GM12878 (cell line): ENCODE results near the gene EYA4. TPM values are rescaled to one million over a fixed set of nuclear protein-coding genes. Genes with fewer than 3 reads are reported as not detected.

ENCODE experiments used
- ATAC-seq: fragments of 200-7000 bp; cut with Tn5 transposase; 3 replicates; pipeline ENCODE4 v1.9.1; 2020; ENCODE audit warnings: mild to moderate bottlenecking, moderate library complexity
- BruUV-seq: library from RNA; stranded (reverse); fragments of 400-500 nt; replicated peaks from 2 replicates; lab custom pipeline; 2021; lab: Mats Ljungman, UMichigan
- CTCF ChIA-PET: fragments of 300-600 bp; sonication (Branson Sonifier 250); formaldehyde crosslinking; extraction: SDS; loops from one replicate; lab custom pipeline; 2021; ENCODE audit warnings: inconsistent platforms; lab: Yijun Ruan, JAX
- POLR2A ChIA-PET: fragments of 350-600 bp; formaldehyde crosslinking; extraction: SDS; loops from one replicate; lab custom pipeline; 2021; ENCODE audit warnings: inconsistent platforms; lab: Charles Lee
- RAD21 ChIA-PET: fragments of 300-600 bp; sonication (Branson Sonifier 250); formaldehyde crosslinking; loops from one replicate; lab custom pipeline; 2023; ENCODE audit warnings: antibody characterized with exemption; ENCODE audit not compliant: unreplicated experiment; lab: Charles Lee
- SMC1A ChIA-PET: fragments of 300-600 bp; sonication (Branson Sonifier 250); formaldehyde crosslinking; loops from one replicate; lab custom pipeline; 2023; ENCODE audit not compliant: unreplicated experiment, uncharacterized antibody; lab: Charles Lee
- DNase-seq: peaks from one replicate; pipeline ENCODE4 v3.0.0-alpha.2; 2011; ENCODE audit warnings: low read depth, low spot score
- FAIRE-seq: peaks from 3 replicates; lab custom pipeline; 2011; peaks lifted over from hg19 to GRCh38; lab: Jason Lieb, UNC
- H2AFZ ChIP-seq: 2 replicates; pipeline ENCODE4 v1.6.0; 2011; ENCODE audit warnings: low read depth, low read length, control low read depth; ENCODE audit not compliant: control insufficient read depth
- H3K27ac ChIP-seq: 2 replicates; pipeline ENCODE4 v1.5.1; 2011; ENCODE audit warnings: control low read depth; ENCODE audit not compliant: control insufficient read depth, insufficient read depth
- H3K27me3 ChIP-seq, 2 experiments: replicated peaks in 1 of 2; 2 replicates each; pipeline versions ENCODE4 v1.6.0 to v1.6.1; 2011; ENCODE audit warnings: low read length in 1 of 2; ENCODE audit not compliant: control insufficient read depth in 2 of 2, insufficient read depth in 2 of 2
- H3K36me3 ChIP-seq, 2 experiments: 2 replicates each; pipeline ENCODE4 v1.5.1; 2011; ENCODE audit warnings: low read length in 1 of 2; ENCODE audit not compliant: control insufficient read depth in 2 of 2, insufficient read depth in 2 of 2
- H3K4me1 ChIP-seq: 2 replicates; pipeline ENCODE4 v1.6.1; 2011; ENCODE audit warnings: mild to moderate bottlenecking, low read length, moderate library complexity, mixed read lengths; ENCODE audit not compliant: control insufficient read depth, insufficient read depth
- H3K4me2 ChIP-seq: 2 replicates; pipeline ENCODE4 v1.6.0; 2011; ENCODE audit warnings: control low read depth; ENCODE audit not compliant: control insufficient read depth, insufficient read depth
- H3K4me3 ChIP-seq: fragments of 200-600 bp; sonication (generic); 2 replicates; pipeline ENCODE4 v1.5.1; 2016
- H3K79me2 ChIP-seq: 2 replicates; pipeline ENCODE4 v1.6.0; 2011; ENCODE audit warnings: low read length; ENCODE audit not compliant: control insufficient read depth, insufficient read depth
- H3K9ac ChIP-seq: 2 replicates; pipeline ENCODE4 v1.8.0; 2011; ENCODE audit warnings: low read length, control low read depth, mixed read lengths; ENCODE audit not compliant: control insufficient read depth, insufficient read depth
- H3K9me3 ChIP-seq: replicated peaks from 3 replicates; pipeline ENCODE4 v1.5.1; 2011; ENCODE audit warnings: mild to moderate bottlenecking, low read length; ENCODE audit not compliant: control insufficient read depth, insufficient read depth
- H4K20me1 ChIP-seq: 2 replicates; pipeline ENCODE4 v1.6.0; 2011; ENCODE audit not compliant: control insufficient read depth, insufficient read depth
- CBX3 ChIP-seq: fragments of 200-600 bp; sonication (generic); IDR thresholded peaks from 2 replicates; pipeline ENCODE4 v1.6.1; 2016; ENCODE audit warnings: low read depth, borderline replicate concordance
- CHD2 ChIP-seq: IDR thresholded peaks from 2 replicates; pipeline ENCODE4 v1.6.1; 2011; ENCODE audit warnings: low read depth, low read length, improper control_type of control experiment, borderline replicate concordance
- GABPA ChIP-seq: IDR thresholded peaks from 2 replicates; pipeline ENCODE4 v1.6.1; 2014; ENCODE audit warnings: antibody characterized with exemption, low read depth, mild to moderate bottlenecking, inconsistent platforms
- KDM1A ChIP-seq: fragments of 200-600 bp; sonication (generic); IDR thresholded peaks from 2 replicates; pipeline ENCODE4 v1.6.1; 2016; ENCODE audit warnings: borderline replicate concordance
- MYB ChIP-seq: fragments of 150-350 bp; IDR thresholded peaks from 2 replicates; pipeline ENCODE4 v1.6.1; 2014; ENCODE audit warnings: mild to moderate bottlenecking, low read depth, low read length, borderline replicate concordance
- PAX5 ChIP-seq: IDR thresholded peaks from 2 replicates; pipeline ENCODE4 v1.6.1; 2011; ENCODE audit warnings: low read depth, low read length, borderline replicate concordance
- POLR2AphosphoS2 ChIP-seq: IDR thresholded peaks from 2 replicates; pipeline ENCODE4 v1.6.1; 2011; ENCODE audit warnings: low read depth, mild to moderate bottlenecking, low read length, improper control_type of control experiment, moderate library complexity
- SIX5 ChIP-seq: IDR thresholded peaks from 2 replicates; pipeline ENCODE4 v1.6.1; 2011; ENCODE audit warnings: mild to moderate bottlenecking, low read depth, low read length, moderate library complexity; ENCODE audit not compliant: severe bottlenecking
- STAT1 ChIP-seq: fragments of 450-650 bp; conservative IDR thresholded peaks from 2 replicates; pipeline ENCODE4 v1.6.1; 2014; ENCODE audit warnings: antibody characterized with exemption, mild to moderate bottlenecking
- TBL1XR1 ChIP-seq: IDR thresholded peaks from 2 replicates; pipeline ENCODE4 v1.6.1; 2012; ENCODE audit warnings: low read depth, low read length, improper control_type of control experiment
- ZNF217 ChIP-seq: fragments of 450-650 bp; IDR thresholded peaks from 2 replicates; pipeline ENCODE4 v1.6.1; 2017; ENCODE audit warnings: antibody characterized with exemption, mild to moderate bottlenecking
- in situ Hi-C: fragments of 300-500 bp; cut with MboI; formaldehyde crosslinking; loops from 9 replicates; pipeline ENCODE4 v1.14.3; 2018; ENCODE audit warnings: mixed read lengths
- intact Hi-C: fragments of 100-400 bp; cut with micrococcal nuclease; formaldehyde crosslinking; loops from one replicate; pipeline ENCODE4 v1.14.2; 2022; ENCODE audit not compliant: unreplicated experiment
- polyA plus RNA-seq, 11 experiments: library from polyadenylated mRNA; depleted of rRNA in 4 of 11; unstranded in 6 of 11; stranded (reverse) in 5 of 11; fragments of >200 nt; fragmentation: Nextera tagmentation in 4 of 11; fragmentation: Illumina TruSeq in 1 of 11; extraction: Ambion mirVana in 4 of 11; extraction: Trizol in 1 of 11; gene quantifications; 1 replicate in 1 of 11; 2 replicates in 10 of 11; pipeline versions ENCODE4 v1.2.1 to v1.2.3, GENCODE V29; 2011 to 2016; ENCODE audit warnings: inconsistent platforms in 2 of 11, missing spikeins in 2 of 11, low read depth in 1 of 11
- total RNA-seq, 4 experiments: library from RNA; depleted of rRNA in 3 of 4; stranded (reverse); fragments of >200 nt in 3 of 4; fragmentation: Illumina TruSeq in 1 of 4; extraction: Trizol in 1 of 4; gene quantifications; 2 replicates each; pipeline versions ENCODE4 v1.2.1 to v1.2.3, GENCODE V29; 2013 to 2021
- TF ChIP-seq, protein P1 (sequence below): fragments of 450-650 bp; formaldehyde crosslinking; IDR thresholded peaks from 2 replicates; pipeline ENCODE4 v1.4.0; 2022; ENCODE audit warnings: mild to moderate bottlenecking, moderate library complexity
- TF ChIP-seq, protein P2 (sequence below): fragments of 450-650 bp; IDR thresholded peaks from 2 replicates; pipeline ENCODE4 v1.6.1; 2017; ENCODE audit warnings: mild to moderate bottlenecking, moderate library complexity

EYA4 gene
- total and polyA plus RNA-seq, 10 of the 15 experiments (the other 5 are each of a cell fraction or from before 2014, with no cell fraction given), result 0.02 TPM; not detected in 9

DNA sequence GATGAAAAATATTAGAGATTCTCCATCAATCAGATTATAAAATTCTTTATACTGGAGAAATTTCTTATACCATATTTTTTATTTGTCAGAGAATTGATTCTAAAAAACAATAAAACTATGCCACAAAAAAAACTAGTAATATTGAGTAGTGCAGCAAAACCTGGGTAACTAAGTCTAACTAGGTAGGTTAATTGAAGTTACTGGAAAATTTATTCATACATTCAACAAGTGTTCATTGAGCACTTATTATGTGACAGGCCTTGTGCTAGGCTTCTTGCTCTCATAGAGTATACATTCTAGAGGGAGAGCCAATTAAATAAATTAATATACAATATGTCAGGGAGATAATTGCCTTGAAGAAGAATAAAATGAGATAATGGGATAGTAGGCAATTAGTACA lies 189.4 kb downstream of the EYA4 start:
- Histone ChIP-seq H3K9me3 (no peaks in the 10 kb centered on the region), H3K4me3 (no peak overlapping the region), H3K27ac (no peak overlapping the region), H3K4me2 (no peak overlapping the region), H2AFZ (no peak overlapping the region), H3K27me3 (no peaks in the 10 kb centered on the region), H3K79me2 (no peaks in the 10 kb centered on the region), H3K36me3 (no peaks in the 10 kb centered on the region), H3K9ac (no peak overlapping the region), H4K20me1 (no peaks in the 10 kb centered on the region), H3K4me1 (no peaks in the 10 kb centered on the region)
- RAD21 ChIA-PET, result no interaction called here
- BruUV-seq, result no TSS peak
- intact Hi-C loops, result no loop called here
- SMC1A ChIA-PET, result no interaction called here
- no peak for ATAC-seq
- CTCF ChIA-PET, result no interaction called here
- in situ Hi-C loops, result no loop called here
- no peak for FAIRE-seq
- TF ChIP-seq SIX5, result no peak
- no peak for TF ChIP-seq CBX3
- TF ChIP-seq STAT1, result no peak
- no peak for TF ChIP-seq PAX5
- DNase-seq, result no peak
- POLR2A ChIA-PET, result no interaction called here

DNA sequence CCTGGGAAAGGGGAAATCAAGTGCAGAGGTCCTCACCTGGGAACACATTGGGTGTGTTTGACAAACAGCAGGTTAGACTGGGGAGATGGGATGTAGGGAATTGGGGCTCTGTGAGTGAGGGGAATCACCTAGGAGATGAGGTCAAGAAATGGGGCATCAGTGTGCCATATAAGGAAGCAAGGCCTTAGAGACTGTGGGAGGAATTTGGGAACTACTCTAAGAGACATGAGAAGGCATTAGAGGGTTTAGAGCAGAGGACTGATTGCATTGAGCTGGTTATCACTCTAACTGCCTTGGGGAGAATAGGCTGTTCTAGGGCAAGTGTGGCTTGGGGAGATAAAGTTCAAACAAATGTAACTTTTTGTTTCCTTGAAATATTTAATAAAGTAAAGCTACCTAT lies 189.9 kb downstream of the EYA4 start:
- no peaks in the 10 kb centered on the region for H3K36me3 ChIP-seq
- no peak overlapping the region for H2AFZ ChIP-seq
- ChIA-PET CTCF (no interaction called here), POLR2A (no interaction called here), RAD21 (no interaction called here), SMC1A (interaction anchor here (1.5 kb wide), 1 partner anchor 15 kb away, joined by 4 read pairs; no protein-coding TSS in a partner anchor)
- no peak for FAIRE-seq
- no peaks in the 10 kb centered on the region for H3K27me3 ChIP-seq
- no peak overlapping the region for H3K9ac ChIP-seq
- H3K79me2 ChIP-seq, result no peaks in the 10 kb centered on the region
- no peaks in the 10 kb centered on the region for H3K9me3 ChIP-seq
- in situ Hi-C loops (no loop called here), intact Hi-C loops (no loop called here)
- H3K4me3 ChIP-seq, result no peak overlapping the region
- no peak overlapping the region for H3K4me2 ChIP-seq
- H3K27ac ChIP-seq, result no peak overlapping the region
- no peaks in the 10 kb centered on the region for H4K20me1 ChIP-seq
- no peak for ATAC-seq
- DNase-seq, result no peak
- no peaks in the 10 kb centered on the region for H3K4me1 ChIP-seq
- no TSS peak for BruUV-seq
- no peak for TF ChIP-seq GABPA
- TF ChIP-seq ZNF217, result no peak
- TF ChIP-seq POLR2AphosphoS2, result no peak
- TF ChIP-seq, protein P1, sequence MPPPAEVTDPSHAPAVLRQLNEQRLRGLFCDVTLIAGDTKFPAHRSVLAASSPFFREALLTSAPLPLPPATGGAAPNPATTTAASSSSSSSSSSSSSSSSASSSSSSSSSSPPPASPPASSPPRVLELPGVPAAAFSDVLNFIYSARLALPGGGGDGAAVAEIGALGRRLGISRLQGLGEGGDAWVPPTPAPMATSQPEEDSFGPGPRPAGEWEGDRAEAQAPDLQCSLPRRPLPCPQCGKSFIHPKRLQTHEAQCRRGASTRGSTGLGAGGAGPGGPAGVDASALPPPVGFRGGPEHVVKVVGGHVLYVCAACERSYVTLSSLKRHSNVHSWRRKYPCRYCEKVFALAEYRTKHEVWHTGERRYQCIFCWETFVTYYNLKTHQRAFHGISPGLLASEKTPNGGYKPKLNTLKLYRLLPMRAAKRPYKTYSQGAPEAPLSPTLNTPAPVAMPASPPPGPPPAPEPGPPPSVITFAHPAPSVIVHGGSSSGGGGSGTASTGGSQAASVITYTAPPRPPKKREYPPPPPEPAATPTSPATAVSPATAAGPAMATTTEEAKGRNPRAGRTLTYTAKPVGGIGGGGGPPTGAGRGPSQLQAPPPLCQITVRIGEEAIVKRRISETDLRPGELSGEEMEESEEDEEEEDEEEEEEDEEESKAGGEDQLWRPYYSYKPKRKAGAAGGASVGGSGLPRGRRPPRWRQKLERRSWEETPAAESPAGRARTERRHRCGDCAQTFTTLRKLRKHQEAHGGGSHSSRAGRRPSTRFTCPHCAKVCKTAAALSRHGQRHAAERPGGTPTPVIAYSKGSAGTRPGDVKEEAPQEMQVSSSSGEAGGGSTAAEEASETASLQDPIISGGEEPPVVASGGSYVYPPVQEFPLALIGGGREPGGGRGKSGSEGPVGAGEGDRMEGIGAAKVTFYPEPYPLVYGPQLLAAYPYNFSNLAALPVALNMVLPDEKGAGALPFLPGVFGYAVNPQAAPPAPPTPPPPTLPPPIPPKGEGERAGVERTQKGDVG, result no peak
- TF ChIP-seq, protein P2, sequence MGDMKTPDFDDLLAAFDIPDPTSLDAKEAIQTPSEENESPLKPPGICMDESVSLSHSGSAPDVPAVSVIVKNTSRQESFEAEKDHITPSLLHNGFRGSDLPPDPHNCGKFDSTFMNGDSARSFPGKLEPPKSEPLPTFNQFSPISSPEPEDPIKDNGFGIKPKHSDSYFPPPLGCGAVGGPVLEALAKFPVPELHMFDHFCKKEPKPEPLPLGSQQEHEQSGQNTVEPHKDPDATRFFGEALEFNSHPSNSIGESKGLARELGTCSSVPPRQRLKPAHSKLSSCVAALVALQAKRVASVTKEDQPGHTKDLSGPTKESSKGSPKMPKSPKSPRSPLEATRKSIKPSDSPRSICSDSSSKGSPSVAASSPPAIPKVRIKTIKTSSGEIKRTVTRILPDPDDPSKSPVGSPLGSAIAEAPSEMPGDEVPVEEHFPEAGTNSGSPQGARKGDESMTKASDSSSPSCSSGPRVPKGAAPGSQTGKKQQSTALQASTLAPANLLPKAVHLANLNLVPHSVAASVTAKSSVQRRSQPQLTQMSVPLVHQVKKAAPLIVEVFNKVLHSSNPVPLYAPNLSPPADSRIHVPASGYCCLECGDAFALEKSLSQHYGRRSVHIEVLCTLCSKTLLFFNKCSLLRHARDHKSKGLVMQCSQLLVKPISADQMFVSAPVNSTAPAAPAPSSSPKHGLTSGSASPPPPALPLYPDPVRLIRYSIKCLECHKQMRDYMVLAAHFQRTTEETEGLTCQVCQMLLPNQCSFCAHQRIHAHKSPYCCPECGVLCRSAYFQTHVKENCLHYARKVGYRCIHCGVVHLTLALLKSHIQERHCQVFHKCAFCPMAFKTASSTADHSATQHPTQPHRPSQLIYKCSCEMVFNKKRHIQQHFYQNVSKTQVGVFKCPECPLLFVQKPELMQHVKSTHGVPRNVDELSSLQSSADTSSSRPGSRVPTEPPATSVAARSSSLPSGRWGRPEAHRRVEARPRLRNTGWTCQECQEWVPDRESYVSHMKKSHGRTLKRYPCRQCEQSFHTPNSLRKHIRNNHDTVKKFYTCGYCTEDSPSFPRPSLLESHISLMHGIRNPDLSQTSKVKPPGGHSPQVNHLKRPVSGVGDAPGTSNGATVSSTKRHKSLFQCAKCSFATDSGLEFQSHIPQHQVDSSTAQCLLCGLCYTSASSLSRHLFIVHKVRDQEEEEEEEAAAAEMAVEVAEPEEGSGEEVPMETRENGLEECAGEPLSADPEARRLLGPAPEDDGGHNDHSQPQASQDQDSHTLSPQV, result no peak
- TF ChIP-seq MYB, result no peak
- no peak for TF ChIP-seq CHD2
- TF ChIP-seq TBL1XR1, result no peak
- TF ChIP-seq KDM1A, result no peak
